NCI-H510A (cell line): ENCODE measurements around the gene ACCS.

Experiments
- DNase-seq: peaks from one replicate; lab custom pipeline; 2025; lab: John Stamatoyannopoulos, UW

The ACCS gene

DNA sequence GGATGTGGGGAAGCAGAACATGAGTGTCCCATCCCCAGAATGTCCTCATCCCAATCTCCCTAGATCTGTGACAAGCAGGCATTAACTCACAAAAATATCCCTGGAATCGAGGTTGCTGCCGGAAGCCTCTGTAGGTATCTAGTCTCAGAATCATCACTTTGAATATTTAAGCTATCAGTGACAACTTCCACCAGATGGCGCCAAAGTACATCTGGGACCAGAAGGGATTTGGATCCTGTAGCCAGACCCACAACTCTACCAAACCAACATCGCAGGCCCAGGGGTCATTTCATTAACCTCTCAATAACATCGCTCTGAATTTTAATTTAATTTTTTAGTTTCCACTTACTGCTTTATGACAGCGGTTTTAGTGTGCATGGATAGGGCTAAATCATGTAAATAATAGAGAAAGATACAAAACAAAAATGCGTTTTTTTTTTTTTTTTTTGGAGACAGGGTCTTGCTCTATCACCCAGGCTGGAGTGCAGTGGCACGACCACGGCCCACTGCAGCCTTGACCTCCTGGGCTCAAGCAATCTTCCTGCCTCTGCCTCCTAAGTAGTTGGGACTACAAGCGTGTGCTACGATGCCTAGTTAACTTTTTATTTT lies 28.3 kb downstream of the ACCS start:
- DNase-seq, result peak; percentile 53

DNA sequence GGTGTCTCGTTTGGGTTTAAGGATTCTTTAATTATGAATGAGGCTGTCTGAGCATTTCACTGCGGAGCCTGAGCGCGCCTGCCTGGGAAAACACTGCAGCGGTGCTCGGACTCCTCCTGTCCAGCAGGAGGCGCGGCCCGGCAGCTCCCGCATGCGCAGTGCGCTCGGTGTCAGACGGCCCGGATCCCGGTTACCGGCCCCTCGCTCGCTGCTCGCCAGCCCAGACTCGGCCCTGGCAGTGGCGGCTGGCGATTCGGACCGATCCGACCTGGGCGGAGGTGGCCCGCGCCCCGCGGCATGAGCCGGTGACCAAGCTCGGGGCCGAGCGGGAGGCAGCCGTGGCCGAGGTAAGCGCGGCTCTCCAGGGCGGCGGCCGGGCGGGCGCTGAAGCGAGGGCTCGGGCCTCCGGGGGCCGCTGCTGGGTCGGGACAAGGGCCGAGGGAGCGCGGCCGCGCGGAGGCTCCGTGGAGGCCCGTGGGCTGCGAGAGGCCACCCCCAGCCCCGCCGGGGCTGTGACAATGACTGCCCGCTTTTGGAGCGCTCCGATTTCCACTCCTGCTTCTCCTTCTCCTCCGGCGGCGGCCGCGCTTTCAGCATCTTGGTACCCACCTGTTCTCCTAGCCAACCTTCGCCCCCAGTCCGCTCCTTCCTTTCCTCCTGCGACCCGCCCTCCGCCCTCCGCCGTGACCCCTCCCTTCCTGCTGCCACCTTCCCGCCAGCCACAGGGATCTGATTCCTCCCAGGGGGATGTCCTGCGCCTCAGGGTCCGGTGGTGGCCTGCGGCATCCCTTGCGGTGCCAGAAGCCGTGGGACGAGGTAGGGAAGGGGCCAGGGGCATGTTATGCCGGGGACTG lies 29.7 kb downstream of the ACCS start, which contains the start of gene EXT2:
TSS of gene EXT2 (plus strand) at position 173 of the 854 bp plus-strand sequence. CDS start 12,035 bp downstream, outside the sequence.
- DNase-seq, result peak; percentile 51

DNA sequence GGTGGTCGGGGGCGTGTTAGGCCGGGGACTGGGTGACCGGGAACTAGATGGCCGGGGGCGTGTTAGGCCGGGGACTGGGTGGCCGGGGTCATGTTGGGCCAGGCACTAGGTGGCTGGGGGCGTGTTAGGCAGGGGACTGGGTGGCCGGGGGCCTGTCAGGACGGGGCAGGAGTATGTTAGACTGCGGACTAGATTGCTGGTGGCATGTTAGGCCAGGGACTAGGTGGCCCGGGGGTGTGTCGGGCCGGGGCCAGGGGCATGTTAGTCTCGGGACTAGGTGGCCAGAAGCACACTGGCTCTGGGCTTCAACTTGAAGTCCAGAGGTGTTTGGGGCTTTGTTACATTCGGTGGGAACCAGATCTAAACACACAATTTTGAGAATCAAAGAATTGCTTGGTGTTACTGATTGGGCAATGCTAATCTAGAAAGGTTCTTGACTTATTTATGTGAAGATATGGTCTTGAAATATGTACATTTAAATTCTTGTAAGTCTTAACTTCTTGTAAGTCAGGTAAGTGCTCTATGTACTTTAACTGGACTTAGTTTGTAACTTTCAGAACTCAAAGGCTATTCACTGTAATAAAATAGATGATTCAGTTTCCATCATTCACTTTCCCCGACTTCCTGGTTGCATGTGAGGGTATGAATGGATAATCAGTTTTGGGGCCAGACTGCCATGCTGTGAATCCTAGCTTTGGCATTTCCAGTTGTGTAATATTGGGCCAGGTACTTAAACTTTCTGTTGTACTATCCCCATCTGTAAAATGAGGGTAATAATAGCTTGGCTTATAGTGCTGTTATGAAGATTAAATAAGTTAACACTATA lies 30.5 kb downstream of the ACCS start:
- DNase-seq, result no peak

DNA sequence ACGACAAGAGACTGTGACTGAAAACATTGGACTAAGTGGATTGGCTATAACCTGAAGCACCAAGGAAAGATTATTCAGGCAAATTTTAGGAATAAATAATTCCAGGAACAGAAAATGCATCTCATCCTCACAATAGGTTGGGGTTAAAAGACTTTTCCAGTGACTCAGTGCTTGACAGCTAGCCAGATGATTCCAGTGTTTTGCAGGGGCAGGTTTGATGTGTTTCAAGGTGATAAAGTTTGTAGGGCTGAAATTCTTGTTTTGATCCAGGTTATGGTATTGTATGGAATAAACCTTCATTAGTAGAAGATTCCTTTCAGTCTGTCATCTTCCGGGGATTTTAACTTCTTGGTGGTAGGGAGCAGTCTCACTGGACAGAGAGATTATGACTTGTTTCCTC lies 31.8 kb downstream of the ACCS start:
- no peak for DNase-seq

DNA sequence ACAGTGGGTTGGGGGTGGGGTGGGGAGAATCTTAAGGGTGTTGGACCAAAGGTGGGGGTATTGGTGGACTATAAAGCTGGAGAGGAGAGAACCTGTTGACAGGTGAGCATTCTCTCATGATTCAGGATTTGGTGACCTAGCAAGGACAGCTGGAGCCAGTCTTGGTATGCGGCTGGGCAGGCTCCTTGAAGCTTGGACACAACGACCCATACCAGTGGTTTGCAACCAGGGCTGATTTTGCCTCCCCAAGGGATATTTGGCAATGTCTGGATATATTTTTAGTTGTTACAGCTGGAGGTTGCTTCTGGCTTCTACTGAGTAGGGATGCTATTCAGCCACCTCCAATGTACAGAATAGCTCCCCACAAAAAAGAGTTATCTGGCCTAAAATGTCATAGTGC lies 35.0 kb downstream of the ACCS start:
- DNase-seq, result no peak

DNA sequence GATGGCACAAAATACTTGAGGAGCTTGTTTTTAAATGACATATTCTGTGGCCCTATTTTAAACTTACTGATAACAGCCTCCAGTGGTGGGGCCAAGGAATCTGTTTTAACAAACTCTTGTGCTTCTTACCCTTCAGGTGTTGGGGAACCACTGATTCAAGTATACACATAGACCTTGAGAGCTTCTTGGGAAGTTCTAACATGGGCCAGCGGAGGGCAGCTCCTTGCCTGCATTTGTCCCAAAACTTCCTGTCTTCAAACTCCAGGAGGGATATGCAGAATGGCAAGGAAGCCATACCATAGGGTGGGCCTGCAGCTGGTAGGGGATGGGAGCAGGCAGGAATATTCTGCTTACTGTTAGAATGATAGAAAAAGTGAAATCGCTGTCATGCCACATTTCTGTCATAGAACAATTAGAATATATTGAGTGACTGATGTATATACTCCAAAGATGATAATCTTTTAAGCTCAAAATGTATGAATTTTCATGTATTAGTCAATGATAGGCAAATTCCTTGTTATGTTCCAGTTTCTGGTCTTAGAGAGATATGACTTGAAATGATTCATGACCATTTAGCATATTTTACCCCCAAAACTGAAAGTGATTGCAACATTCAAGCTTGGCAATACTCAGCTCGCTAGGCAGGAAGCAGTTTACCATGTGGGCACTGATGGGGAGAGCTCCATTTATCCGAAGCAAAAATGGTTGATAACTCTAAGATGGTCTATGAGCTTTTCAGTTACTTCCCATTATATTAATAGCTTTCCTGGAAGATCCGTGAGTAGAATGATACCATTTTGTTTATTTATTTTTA lies 38.6 kb downstream of the ACCS start:
- no peak for DNase-seq

DNA sequence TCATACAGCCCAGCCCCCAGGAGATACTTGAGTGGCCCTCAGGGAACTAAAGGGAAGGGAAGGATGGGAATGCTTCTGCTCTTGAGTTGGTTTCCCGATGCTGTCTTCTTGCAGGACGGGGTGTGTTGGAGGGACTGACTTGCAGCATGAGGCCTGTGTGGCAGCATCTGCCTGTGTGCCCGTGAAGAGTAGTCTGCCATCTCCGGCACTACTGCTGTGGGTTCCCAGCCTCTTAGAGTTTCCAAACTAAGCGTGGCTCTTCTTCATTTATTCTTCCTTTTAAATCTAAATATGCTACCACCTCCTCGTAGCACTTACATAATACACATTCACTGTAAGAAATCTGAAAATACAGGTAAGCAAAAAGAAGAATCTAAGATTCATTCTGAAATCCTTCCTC lies 42.2 kb downstream of the ACCS start:
- DNase-seq, result no peak

DNA sequence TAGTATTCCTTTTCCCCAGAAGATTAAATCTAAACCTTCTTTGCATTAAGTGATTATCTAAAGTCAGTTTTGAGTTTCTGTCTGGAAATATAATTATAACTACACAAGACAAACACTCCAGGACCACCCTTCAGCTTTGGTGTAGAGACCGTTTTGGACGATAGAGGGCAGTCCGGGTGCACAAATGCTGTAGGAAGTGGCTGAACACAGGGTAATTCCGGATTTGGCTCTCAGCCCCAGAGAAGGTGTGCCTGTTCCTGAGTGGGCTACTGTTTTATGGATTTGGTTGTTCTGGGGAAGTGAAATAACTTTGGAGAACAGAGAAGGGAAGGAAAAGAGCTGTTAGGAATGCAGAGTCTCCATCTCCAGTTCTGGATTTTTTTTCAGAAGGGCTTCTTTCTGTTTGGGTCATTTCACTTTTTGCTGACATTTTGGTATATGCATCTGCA lies 44.2 kb downstream of the ACCS start:
- DNase-seq, result no peak

DNA sequence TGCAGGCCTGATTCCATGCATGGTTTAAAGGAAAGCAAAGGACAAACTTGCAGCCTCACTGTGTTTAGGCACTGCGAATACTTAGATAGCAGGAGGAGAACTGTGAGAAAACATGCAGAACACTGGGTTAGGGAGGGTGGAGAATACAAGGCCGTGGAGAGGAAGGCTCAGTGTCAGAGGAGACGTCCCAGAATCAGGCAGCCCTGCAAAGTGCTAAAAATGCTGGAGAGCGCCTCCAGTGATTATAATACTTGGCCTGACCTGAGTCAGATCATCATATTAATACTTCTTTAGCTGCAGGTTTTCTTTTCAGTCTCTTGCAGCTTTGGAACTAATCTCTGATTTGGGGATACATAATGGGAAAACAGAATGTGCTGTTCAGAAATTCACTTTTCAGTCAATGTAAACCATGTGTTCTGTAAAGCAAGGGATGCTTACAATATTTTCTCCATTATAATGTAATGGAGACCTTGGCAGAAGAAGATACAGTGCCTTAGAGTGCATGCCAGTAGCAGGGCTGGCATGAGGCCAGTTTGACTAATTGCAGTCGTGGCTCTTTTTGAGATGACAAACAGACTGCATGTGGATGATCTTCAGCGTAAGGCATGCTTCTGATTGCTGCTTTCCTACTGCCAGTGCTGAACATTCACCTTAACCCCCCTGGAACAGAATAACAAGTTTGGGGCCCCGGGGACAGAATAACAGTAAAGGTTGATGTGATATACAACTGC lies 46.2 kb downstream of the ACCS start:
- no peak for DNase-seq

DNA sequence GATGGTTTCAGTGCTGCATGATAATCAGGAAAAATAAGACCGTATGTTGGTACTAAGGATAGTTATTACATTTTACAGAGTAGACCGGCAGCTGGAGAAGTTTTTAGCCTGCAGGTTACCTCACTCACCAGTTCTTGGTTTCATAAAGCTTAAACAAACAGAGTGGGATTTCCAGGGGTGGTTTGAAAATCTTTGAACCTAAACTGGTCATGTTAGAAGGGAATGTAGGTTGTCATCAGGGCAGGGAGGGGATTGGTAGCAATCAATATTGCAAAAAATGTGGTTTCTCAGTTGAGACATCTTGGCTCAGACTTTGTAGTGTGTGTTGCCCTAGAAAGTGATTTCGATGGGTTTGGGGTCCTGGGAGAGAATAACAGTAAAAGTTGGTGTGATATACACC lies 46.9 kb downstream of the ACCS start:
- no peak for DNase-seq

DNA sequence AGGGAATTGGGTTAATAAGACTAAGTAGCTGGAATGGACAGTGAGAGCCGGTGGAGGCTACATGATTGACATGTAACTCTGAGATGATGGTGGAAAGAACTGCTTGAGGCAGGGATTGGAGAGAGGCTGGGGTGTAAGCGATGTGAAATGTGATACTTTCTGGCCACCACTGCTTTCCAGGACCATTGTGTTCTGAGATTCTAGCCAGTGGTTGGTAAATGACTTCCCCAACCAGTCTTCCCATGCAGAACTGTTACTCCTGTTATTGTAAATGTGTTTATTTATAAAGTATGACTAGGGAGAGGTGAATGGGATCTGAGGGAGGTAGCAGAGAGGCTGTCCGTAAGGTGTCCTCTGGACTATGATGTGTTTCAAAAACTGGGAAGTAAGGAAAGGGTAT lies 47.5 kb downstream of the ACCS start:
- DNase-seq, result no peak

DNA sequence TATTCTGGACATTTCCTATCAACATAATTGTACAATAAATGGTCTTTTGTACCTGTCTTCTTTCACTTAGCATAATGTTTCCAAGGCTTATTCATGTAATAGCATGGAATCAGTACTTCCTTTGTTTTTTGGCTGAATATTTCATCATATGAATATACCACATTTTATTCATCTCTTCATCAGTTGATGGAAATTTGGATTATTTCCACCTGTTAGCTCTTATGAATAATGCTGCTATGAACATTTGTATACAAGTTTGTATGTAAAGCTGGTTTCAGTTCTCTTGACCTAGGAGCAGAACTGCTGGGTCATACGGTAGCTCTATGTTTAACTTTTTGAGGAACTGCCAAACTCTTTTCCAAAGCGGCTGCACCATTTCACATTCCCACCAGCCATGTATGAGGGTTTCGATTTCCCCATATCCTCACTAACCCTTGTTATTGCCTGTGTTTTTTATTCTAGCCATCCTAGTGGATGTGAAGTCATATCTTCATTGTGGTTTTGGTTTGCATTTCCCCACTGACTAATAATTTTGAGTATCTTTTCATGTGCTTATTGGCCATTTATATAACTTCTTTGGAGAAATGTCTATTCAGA lies 50.3 kb downstream of the ACCS start:
- no peak for DNase-seq

DNA sequence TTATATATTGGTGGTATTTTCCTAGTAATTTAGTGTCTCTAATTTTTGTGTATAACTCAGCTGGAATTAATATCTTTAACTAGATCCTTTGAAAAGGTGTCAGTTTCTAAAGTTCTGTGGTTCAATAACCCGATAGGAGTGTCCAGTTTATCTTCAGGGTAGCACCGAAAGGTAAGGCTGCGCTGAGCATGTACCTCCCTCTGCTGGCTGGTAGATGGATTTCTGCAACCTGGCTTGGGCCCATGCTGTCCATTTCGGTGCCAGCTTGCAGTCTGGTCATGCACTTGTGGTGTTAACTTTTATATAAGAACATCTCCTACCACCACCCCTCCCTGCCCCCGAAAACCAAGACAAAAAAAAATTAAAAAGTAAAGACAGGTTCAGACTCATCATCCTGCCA lies 54.1 kb downstream of the ACCS start:
- no peak for DNase-seq

DNA sequence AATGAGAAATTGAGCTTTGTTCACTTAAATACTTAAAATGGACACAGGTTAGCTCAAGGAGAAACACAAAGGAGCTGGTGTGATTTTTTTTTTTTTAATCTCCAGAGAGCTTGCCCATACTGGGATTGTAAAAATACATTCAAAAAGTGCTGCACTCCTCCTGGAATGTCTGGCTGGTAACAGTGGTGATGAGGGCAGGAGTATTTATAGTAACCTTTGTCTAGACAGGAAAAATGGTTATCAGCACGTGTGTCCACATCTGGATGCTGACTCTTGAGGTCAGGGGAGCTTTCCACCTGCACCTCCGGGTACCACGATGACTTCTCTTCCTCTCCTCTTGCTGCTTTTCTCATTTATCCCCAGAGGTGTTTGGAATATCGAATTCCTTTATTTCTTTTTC lies 59.5 kb downstream of the ACCS start:
- no peak for DNase-seq

DNA sequence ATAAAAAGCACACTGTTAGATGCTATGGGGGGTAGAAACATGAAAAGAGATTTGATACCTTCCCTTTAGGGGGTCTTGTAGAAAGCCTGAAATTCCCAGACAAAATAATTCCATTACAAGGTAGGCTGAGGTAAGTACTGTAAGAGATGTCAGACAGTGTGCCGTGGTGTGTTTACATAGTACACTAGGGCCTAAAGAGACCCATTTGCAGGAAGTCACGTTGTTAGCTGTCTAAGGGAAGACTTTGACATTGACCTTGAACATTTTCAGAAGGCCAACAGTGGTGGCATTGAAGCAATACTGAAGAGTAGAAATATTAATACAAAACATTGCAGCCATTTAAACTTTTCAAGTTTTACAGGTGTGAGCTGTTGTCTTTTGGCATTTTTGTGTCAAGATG lies 60.2 kb downstream of the ACCS start:
- no peak for DNase-seq

DNA sequence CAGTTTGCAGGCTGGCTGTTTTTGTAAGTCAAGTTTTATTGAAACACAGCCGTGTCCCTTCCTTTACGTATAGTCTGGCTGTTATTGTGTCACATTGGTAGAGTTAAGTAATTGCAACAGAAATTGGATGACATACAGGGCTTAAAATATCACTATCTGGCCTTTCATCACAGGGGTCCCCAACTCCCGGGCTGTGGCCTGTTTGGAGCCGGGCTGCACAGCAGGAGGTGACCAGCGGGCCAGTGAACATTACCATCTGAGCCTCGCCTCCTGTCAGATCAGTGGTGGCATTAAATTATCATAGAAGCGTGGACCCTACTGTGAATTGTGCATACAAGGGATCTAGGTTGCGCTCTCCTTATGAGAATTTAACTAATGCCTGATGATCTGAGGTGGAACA lies 61.1 kb downstream of the ACCS start:
- no peak for DNase-seq

DNA sequence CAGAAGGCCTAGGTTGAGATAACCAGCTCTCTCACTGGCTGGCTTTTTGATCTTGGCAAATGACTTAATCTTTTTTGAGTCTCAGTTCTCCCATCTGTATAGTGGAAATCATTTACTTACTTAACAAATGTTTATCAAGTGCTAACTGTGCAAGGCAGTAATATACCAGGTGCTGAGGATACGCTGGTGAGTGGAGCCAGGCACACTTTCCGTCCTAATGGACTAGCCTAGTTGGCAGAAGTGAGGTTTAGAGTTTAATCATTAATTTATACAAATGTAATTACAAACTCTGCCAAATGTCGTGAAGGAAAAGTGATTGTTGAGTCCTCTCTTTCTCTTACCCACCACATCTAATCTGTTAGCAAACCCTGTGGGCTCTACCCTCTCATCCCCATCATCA lies 62.7 kb downstream of the ACCS start:
- DNase-seq, result no peak

DNA sequence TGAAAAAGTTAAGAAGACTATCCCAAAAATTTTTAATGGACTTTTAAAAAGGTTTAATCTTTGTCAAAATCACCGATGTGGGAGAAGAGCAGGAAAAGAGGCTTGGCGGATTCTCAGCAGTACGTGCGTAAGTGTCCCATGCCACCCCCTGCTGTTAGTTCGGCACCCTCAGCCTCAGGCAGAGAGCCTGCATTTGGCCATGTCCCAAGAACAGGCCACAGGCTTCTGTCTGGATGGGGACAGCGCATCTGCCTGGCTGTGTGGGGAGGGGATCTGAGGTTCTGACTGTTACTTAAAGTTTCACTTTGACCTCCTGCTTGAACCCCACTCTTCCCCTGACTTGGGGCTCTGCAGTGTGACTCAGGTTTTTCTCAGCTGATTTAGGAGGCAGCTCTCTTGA lies 64.7 kb downstream of the ACCS start:
- DNase-seq, result no peak

DNA sequence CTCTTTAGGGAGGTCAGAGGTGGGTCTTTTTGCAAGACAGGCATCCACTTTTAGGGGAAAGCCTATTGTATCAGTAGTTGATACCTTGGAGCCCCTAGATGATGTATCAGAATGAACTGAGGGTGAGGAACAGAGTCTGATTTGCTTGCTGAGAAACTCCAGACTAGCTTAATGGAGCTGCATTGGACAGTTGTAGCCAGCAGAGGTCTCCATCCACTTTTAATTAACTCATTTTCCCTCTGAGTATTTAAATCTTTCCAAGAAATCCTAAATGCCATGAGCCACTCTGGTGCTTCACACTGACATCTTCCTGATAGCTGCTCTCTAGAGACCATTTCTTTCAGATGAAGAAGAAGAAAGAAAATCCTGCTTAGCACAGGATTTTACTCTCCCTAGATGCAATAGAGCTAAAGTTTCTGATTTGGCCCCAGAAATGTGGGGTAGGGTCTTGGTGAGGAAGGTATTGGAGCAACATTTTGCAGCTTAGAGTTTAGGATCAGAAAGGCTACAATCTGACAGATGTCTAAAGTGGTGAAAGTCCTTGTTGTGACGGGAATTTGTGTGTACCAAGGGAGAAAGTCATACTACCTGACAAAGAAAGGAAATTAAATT lies 67.4 kb downstream of the ACCS start:
- DNase-seq, result no peak
